ENCODE data around the gene KRTAP10-6. TPM values are rescaled to one million over a fixed set of nuclear protein-coding genes. Genes with fewer than 3 reads are reported as not detected.
"Not testable (repeated sequence)": the region's sequence is repeated elsewhere in the genome, so short reads cannot be mapped to it uniquely, and the experiment has no call there.

Gene KRTAP10-6
- polyA plus RNA-seq, 2 of the 4 experiments (the other 2 are of a cell fraction) = not detected

DNA sequence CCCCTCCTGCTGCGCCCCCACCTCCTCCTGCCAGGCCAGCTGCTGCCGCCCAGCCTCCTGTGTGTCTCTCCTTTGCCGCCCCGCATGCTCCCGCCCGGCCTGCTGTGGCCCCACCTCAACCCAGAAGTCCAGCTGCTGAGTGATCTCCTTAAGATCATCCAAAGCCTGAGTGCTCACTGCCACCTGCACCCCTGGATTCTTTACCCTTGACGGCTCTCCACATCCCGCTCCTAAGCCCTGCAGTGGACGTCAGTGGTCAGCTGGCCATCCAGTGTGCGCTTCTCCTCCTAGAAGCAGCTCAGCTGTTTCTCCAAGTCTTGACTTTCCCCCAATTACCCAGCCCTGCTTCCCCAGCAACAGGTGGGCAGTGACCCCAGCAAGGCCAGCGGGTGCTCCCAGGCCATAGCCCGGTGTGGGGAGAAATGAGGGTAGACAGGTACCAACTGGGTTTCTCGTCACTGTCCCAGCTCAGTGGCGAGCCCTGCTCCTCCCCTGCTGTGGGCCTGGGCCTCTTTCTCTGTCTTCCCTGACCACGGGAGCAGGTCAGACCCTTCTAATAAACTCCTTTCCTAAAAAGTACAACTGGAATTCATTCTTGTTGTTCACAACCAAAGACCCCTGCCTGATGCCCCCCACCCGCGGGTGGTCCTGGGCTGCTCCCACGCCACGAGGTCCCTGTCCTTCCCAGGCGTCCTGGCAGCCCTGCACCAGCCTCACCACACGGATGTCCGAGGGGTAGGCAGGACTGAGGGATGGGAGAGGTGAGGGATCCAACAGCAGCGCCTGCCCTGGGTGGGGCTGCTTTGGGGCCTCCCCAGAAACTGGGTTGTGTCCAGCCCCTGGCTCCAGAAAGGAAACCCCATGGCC, 9.5 kb upstream of the KRTAP10-6 start:
- no peak for FAIRE-seq
- WGBS (ENCODE audit: missing lambda C conversion rate) = 77% methylated on average over 17 of the region's 23 CpGs
- ATAC-seq = no peak; a peak in 1 of 6 replicates

DNA sequence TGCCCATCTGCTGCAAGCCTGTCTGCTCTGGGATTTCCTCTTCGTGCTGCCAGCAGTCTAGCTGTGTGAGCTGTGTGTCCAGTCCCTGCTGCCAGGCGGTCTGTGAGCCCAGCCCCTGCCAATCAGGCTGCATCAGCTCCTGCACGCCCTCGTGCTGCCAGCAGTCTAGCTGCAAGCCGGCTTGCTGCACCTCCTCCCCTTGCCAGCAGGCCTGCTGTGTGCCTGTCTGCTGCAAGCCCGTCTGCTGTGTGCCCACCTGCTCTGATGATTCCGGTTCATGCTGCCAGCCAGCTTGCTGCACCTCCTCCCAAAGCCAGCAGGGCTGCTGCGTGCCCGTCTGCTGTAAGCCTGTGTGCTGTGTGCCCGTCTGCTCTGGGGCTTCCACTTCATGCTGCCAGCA, 8.8 kb upstream of the KRTAP10-6 start:
- WGBS (ENCODE audit: missing lambda C conversion rate) = 45% methylated on average over 3 of the region's 10 CpGs
- H3K9me3 ChIP-seq; H3K4me2 ChIP-seq; H3K4me3 ChIP-seq; H3K27ac ChIP-seq; FAIRE-seq; POLR2A ChIA-PET; DNase-seq (ENCODE audit: low read depth in 1 of 2, low spot score in 1 of 2); CTCF ChIA-PET; H3K4me1 ChIP-seq: not testable (repeated sequence)
- ATAC-seq = peak in 1 of 2 experiments; percentile 51; a peak in 2 of 6 replicates

More for the DNA sequence above, 9.5 kb upstream of the KRTAP10-6 start:
- Histone ChIP-seq H3K4me3 (no peak overlapping the region), H3K27ac (no peak overlapping the region), H3K9me3 (no peaks in the 10 kb centered on the region), H3K4me1 (no peaks in the 10 kb centered on the region), H3K4me2 (no peak overlapping the region)
- DNase-seq (ENCODE audit: low read depth in 1 of 2, low spot score in 1 of 2) = no peak
- ChIA-PET POLR2A (no interaction called here), CTCF (interaction anchor here (0.6 kb wide), 1 partner anchor 49 kb away, joined by 3 read pairs; no protein-coding TSS in a partner anchor)
- TF ChIP-seq SMC3 (IDR thresholded peaks at IDR 0.05) (no peak), BHLHE40 (IDR thresholded peaks at IDR 0.05; ENCODE audit: low read depth, low read length) (no peak), NR3C1 (IDR thresholded peaks at IDR 0.05) (no peak), CHD2 (IDR thresholded peaks at IDR 0.05; ENCODE audit: low read length, partially characterized antibody) (no peak), POLR2A (IDR thresholded peaks at IDR 0.05; ENCODE audit: low read length) (no peak), TFCP2L1 (CRISPR knock-in tag; IDR thresholded peaks at IDR 0.05) (no peak)
- TF ChIP-seq, protein P1, sequence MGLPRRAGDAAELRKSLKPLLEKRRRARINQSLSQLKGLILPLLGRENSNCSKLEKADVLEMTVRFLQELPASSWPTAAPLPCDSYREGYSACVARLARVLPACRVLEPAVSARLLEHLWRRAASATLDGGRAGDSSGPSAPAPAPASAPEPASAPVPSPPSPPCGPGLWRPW (IDR thresholded peaks at IDR 0.05) = no peak
- TF ChIP-seq, protein P2, sequence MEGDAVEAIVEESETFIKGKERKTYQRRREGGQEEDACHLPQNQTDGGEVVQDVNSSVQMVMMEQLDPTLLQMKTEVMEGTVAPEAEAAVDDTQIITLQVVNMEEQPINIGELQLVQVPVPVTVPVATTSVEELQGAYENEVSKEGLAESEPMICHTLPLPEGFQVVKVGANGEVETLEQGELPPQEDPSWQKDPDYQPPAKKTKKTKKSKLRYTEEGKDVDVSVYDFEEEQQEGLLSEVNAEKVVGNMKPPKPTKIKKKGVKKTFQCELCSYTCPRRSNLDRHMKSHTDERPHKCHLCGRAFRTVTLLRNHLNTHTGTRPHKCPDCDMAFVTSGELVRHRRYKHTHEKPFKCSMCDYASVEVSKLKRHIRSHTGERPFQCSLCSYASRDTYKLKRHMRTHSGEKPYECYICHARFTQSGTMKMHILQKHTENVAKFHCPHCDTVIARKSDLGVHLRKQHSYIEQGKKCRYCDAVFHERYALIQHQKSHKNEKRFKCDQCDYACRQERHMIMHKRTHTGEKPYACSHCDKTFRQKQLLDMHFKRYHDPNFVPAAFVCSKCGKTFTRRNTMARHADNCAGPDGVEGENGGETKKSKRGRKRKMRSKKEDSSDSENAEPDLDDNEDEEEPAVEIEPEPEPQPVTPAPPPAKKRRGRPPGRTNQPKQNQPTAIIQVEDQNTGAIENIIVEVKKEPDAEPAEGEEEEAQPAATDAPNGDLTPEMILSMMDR (IDR thresholded peaks at IDR 0.05) = no peak
- TF ChIP-seq, protein P3, sequence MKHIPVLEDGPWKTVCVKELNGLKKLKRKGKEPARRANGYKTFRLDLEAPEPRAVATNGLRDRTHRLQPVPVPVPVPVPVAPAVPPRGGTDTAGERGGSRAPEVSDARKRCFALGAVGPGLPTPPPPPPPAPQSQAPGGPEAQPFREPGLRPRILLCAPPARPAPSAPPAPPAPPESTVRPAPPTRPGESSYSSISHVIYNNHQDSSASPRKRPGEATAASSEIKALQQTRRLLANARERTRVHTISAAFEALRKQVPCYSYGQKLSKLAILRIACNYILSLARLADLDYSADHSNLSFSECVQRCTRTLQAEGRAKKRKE (CRISPR knock-in tag; IDR thresholded peaks at IDR 0.05; ENCODE audit: low read depth) = no peak
- TF ChIP-seq, protein P4, sequence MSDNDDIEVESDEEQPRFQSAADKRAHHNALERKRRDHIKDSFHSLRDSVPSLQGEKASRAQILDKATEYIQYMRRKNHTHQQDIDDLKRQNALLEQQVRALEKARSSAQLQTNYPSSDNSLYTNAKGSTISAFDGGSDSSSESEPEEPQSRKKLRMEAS (IDR thresholded peaks at IDR 0.05) = no peak
- TF ChIP-seq, protein P5, sequence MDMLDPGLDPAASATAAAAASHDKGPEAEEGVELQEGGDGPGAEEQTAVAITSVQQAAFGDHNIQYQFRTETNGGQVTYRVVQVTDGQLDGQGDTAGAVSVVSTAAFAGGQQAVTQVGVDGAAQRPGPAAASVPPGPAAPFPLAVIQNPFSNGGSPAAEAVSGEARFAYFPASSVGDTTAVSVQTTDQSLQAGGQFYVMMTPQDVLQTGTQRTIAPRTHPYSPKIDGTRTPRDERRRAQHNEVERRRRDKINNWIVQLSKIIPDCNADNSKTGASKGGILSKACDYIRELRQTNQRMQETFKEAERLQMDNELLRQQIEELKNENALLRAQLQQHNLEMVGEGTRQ (IDR thresholded peaks at IDR 0.05) = no peak

DNA sequence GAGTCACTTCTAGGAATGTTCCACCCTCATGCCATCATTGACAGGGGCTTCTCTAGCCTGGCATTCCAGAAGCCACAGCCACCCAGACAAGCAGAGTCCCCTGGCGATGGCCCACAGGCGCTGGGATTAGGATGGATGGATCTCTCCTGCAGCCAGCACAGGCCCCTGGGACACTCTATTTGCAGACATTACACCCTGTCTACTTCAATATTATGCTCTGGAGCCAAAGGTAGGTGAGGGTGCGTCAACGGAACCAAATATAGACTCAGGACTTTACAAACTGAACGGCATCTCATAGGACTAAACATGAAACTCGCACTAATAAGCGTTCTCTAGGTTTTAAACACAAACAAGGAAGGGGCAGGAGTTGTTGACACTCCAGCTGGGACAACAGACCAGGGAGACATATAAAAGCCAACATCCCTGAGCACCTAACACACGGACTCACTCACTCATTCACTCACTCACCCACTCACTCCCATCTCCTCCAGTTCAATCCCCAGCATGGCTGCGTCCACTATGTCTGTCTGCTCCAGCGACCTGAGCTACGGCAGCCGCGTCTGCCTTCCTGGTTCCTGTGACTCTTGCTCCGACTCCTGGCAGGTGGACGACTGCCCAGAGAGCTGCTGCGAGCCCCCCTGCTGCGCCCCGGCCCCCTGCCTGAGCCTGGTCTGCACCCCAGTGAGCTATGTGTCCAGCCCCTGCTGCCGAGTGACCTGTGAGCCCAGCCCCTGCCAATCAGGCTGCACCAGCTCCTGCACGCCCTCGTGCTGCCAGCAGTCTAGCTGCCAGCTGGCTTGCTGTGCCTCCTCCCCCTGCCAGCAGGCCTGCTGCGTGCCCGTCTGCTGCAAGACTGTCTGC, 8.0 kb upstream of the KRTAP10-6 start, which contains the start of gene KRTAP10-7:
Gene KRTAP10-7, plus strand, starts transcription at position 480 of the 861 bp plus-strand sequence. Its CDS starts 25 bp downstream, at position 505.
- ATAC-seq; POLR2A ChIA-PET; CTCF ChIA-PET; H3K4me1 ChIP-seq; H3K4me2 ChIP-seq; H3K27ac ChIP-seq; H3K4me3 ChIP-seq; FAIRE-seq; DNase-seq (ENCODE audit: low read depth in 1 of 2, low spot score in 1 of 2); H3K9me3 ChIP-seq: not testable (repeated sequence)
- WGBS (ENCODE audit: missing lambda C conversion rate) = 53% methylated on average over 11 of the region's 23 CpGs
